ENCODE measurements around the gene PRMT9. TPM values are rescaled to one million over a fixed set of nuclear protein-coding genes. Genes with fewer than 3 reads are reported as not detected.
A peak's percentile ranks its signal among the peaks of the same experiment; 100 is the strongest.

The PRMT9 gene
- total and polyA plus RNA-seq, 2 of the 13 experiments (the other 11 are each of a cell fraction or from before 2014, with no cell fraction given), result 4.0 to 9.7 TPM

DNA sequence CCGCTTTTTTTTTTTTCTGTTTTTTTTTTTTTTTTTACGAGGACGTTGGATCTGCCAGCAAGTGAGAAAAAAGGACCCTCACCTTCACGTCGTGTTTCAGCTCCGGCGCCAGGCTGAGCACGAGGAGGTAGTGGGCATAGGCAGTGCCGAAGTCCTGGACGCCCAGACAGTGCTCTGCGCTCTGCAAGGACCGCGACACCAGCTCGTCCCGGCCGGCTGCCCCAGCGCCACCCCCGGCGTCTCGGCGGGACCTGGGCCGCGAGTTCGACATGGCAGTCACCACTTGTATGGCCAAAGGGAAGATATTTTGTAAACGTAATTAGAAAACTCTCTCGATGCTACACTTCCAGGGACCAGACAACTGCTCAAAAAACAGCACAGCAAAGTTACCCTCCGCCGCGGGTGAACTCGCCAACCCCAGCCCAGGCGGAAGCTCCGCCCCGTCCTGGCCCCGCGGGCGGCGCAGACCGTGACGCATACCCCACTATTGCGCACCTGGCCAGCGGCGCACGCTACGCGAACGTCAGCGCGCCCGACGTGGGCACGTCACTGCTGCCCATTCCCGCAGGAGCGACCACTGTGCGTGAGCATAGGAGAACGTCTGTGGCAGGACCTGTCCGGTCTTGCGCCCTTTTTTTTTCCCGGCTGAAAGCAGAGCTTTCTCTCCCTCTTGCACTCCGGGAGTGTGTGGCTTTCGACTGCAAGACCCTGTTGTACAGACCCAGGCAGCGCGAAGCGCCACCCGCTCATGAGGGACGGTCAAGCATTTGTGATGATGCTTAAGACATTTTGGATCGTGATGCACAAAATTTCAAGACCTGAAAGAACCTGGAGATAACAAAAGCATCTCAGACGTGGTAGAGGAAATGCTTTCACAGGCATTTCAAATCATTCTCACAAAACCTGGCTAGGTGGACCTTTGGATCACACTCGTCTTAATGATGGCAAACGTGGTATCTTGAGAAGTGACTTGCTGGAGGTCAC is at the start of gene PRMT9 (continued):
- TF ChIP-seq ZKSCAN8 (CRISPR knock-in tag; IDR thresholded peaks at IDR 0.05; ENCODE audit: borderline replicate concordance), result 0 out of 2 replicates have a peak, but pooled peaks have one; percentile 39
- peak; percentile 83 for TF ChIP-seq RXRA (CRISPR knock-in tag; IDR thresholded peaks at IDR 0.05)
- no peak for TF ChIP-seq ZFP62 (CRISPR knock-in tag; IDR thresholded peaks at IDR 0.05)
- TF ChIP-seq ZFP36L2 (CRISPR knock-in tag; IDR thresholded peaks at IDR 0.05), result no peak
- peak; percentile 92 for TF ChIP-seq PHF20 (CRISPR knock-in tag; IDR thresholded peaks at IDR 0.05)
- TF ChIP-seq ZNF276 (CRISPR knock-in tag; IDR thresholded peaks at IDR 0.05; ENCODE audit: low read depth), result peak; percentile 66; the same call in 1 of the 2 replicates
- no peak for TF ChIP-seq ZNF260 (CRISPR knock-in tag; IDR thresholded peaks at IDR 0.05; ENCODE audit: borderline replicate concordance, low read depth)
- TF ChIP-seq REPIN1 (CRISPR knock-in tag; IDR thresholded peaks at IDR 0.05; ENCODE audit: borderline replicate concordance, low read depth), result peak; percentile 79; the same call in 1 of the 2 replicates
- peak; percentile 87 for TF ChIP-seq HDAC1 (CRISPR knock-in tag; IDR thresholded peaks at IDR 0.05)
- peak; percentile 96 for TF ChIP-seq ATF1 (CRISPR knock-in tag; IDR thresholded peaks at IDR 0.05)
- peak; percentile 94 for TF ChIP-seq MTA1 (CRISPR knock-in tag; IDR thresholded peaks at IDR 0.05; ENCODE audit: borderline replicate concordance)
- peak; percentile 41; the same call in 1 of the 2 replicates for TF ChIP-seq ZNF543 (CRISPR knock-in tag; IDR thresholded peaks at IDR 0.05)
- TF ChIP-seq ZNF12 (CRISPR knock-in tag; IDR thresholded peaks at IDR 0.05), result peak; percentile 33; the same call in 1 of the 2 replicates
- no peak for TF ChIP-seq KLF6 (CRISPR knock-in tag; IDR thresholded peaks at IDR 0.05)
- TF ChIP-seq NFYB (CRISPR knock-in tag; IDR thresholded peaks at IDR 0.05), result peak; percentile 54; the same call in 1 of the 2 replicates
- TF ChIP-seq KDM1A (CRISPR knock-in tag; IDR thresholded peaks at IDR 0.05), result peak; percentile 12; the same call in 1 of the 2 replicates
- TF ChIP-seq TFDP2 (CRISPR knock-in tag; IDR thresholded peaks at IDR 0.05), result peak; percentile 73
- 0 out of 2 replicates have a peak, but pooled peaks have one; percentile 60 for TF ChIP-seq GZF1 (CRISPR knock-in tag; IDR thresholded peaks at IDR 0.05)
- TF ChIP-seq ZNF550 (CRISPR knock-in tag; IDR thresholded peaks at IDR 0.05; ENCODE audit: borderline replicate concordance), result no peak
- no peak; the same call in 1 of the 2 replicates for TF ChIP-seq XBP1 (CRISPR knock-in tag; IDR thresholded peaks at IDR 0.05)
- no peak for TF ChIP-seq ARID2 (CRISPR knock-in tag; IDR thresholded peaks at IDR 0.05; ENCODE audit: borderline replicate concordance)
- TF ChIP-seq, protein P1, sequence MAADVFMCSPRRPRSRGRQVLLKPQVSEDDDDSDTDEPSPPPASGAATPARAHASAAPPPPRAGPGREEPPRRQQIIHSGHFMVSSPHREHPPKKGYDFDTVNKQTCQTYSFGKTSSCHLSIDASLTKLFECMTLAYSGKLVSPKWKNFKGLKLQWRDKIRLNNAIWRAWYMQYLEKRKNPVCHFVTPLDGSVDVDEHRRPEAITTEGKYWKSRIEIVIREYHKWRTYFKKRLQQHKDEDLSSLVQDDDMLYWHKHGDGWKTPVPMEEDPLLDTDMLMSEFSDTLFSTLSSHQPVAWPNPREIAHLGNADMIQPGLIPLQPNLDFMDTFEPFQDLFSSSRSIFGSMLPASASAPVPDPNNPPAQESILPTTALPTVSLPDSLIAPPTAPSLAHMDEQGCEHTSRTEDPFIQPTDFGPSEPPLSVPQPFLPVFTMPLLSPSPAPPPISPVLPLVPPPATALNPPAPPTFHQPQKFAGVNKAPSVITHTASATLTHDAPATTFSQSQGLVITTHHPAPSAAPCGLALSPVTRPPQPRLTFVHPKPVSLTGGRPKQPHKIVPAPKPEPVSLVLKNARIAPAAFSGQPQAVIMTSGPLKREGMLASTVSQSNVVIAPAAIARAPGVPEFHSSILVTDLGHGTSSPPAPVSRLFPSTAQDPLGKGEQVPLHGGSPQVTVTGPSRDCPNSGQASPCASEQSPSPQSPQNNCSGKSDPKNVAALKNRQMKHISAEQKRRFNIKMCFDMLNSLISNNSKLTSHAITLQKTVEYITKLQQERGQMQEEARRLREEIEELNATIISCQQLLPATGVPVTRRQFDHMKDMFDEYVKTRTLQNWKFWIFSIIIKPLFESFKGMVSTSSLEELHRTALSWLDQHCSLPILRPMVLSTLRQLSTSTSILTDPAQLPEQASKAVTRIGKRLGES (CRISPR knock-in tag; IDR thresholded peaks at IDR 0.05; ENCODE audit: borderline replicate concordance), result 0 out of 2 replicates have a peak, but pooled peaks have one; percentile 32
- TF ChIP-seq MEF2D (CRISPR knock-in tag; IDR thresholded peaks at IDR 0.05), result no peak
- TF ChIP-seq BRD4 (CRISPR knock-in tag; IDR thresholded peaks at IDR 0.05), result peak; percentile 76; the same call in 1 of the 2 replicates
- peak; percentile 73; the same call in 1 of the 2 replicates for TF ChIP-seq DNMT3B (CRISPR knock-in tag; conservative IDR thresholded peaks at IDR 0.05)

Data from HepG2 (cell line).